Left kidney (tissue), 2 donors: ENCODE measurements around the gene ENDOV. TPM values are rescaled to one million over a fixed set of nuclear protein-coding genes. Genes with fewer than 3 reads are reported as not detected.

Experiments
- DNase-seq: peaks from one replicate; pipeline ENCODE4 v3.0.0-alpha.2; 2013
- polyA plus RNA-seq: library from polyadenylated mRNA; unstranded; fragments of 120-200 nt; gene quantifications from one replicate; pipeline ENCODE4 v1.2.1, GENCODE V29; 2013; ENCODE audit not compliant: insufficient read length

ENDOV gene
- polyA plus RNA-seq, 1 donor = 42.7 TPM

- DNase-seq = no peak
Measured at GRCh38 chr17:80468242-80468641, 53.3 kb downstream of the ENDOV start.

GRCh38 chr17:80468781-80469493, 54.0 kb downstream of the ENDOV start:
- no peak for DNase-seq

- no peak for DNase-seq
Measured at GRCh38 chr17:80469667-80470066, 54.7 kb downstream of the ENDOV start.

GRCh38 chr17:80470603-80471002, 55.6 kb downstream of the ENDOV start:
- no peak for DNase-seq

GRCh38 chr17:80471922-80472321, 57.0 kb downstream of the ENDOV start:
- DNase-seq = no peak

GRCh38 chr17:80472996-80473395, 58.0 kb downstream of the ENDOV start:
- no peak for DNase-seq

GRCh38 chr17:80473701-80474100, 58.7 kb downstream of the ENDOV start:
- DNase-seq = no peak

- DNase-seq = no peak
Measured at GRCh38 chr17:80474231-80474960, 59.4 kb downstream of the ENDOV start.

GRCh38 chr17:80474961-80475909, 60.3 kb downstream of the ENDOV start:
- no peak for DNase-seq

GRCh38 chr17:80475910-80476876, 61.2 kb downstream of the ENDOV start, which contains the start of gene NPTX1:
Gene NPTX1 (minus strand): TSS chr17:80476607. CDS start chr17:80476446, 161 bp downstream.
- DNase-seq = no peak

- no peak for DNase-seq
Measured at GRCh38 chr17:80476877-80477646, 62.1 kb downstream of the ENDOV start.

GRCh38 chr17:80477647-80478478, 62.9 kb downstream of the ENDOV start:
- no peak for DNase-seq

GRCh38 chr17:80478487-80479245, 63.7 kb downstream of the ENDOV start:
- no peak for DNase-seq

- no peak for DNase-seq
Measured at GRCh38 chr17:80479246-80479566, 64.2 kb downstream of the ENDOV start.

- DNase-seq = no peak
Measured at GRCh38 chr17:80480248-80480647, 65.3 kb downstream of the ENDOV start.

- DNase-seq = no peak
Measured at GRCh38 chr17:80481284-80482057, 66.5 kb downstream of the ENDOV start.

GRCh38 chr17:80482058-80482318, 67.0 kb downstream of the ENDOV start:
- DNase-seq = no peak
